Astrocyte of the spinal cord (primary cell): ENCODE results near the gene TMEM181.

Experiments
- DNase-seq: peaks from one replicate; pipeline ENCODE4 v3.0.0; 2011; ENCODE audit warnings: low read depth, low spot score
- H3K4me3 ChIP-seq: 2 replicates; pipeline ENCODE4 v1.5.1; 2011; ENCODE audit warnings: low read depth, mild to moderate bottlenecking, low read length, moderate library complexity
- CTCF ChIP-seq: IDR thresholded peaks from 2 replicates; pipeline ENCODE4 v1.5.1; 2012; ENCODE audit warnings: low read depth, mild to moderate bottlenecking, low read length, inconsistent platforms
- in situ Hi-C: cut with HindIII; loops from 2 replicates; pipeline ENCODE4 v1.10.0; 2017; ENCODE audit warnings: low sequenced_read_pairs

TMEM181 gene

GRCh38 chr6:158536891-158537798 lies 22.7 kb upstream of the TMEM181 start:
- DNase-seq, result no peak
- peak overlapping the region; percentile 46 for H3K4me3 ChIP-seq
- in situ Hi-C loops, result no loop called here
- no peak for TF ChIP-seq CTCF

GRCh38 chr6:158538741-158539140 lies 21.1 kb upstream of the TMEM181 start:
- no peak overlapping the region for H3K4me3 ChIP-seq
- in situ Hi-C loops, result no loop called here
- DNase-seq, result no peak
- TF ChIP-seq CTCF, result no peak

DNA sequence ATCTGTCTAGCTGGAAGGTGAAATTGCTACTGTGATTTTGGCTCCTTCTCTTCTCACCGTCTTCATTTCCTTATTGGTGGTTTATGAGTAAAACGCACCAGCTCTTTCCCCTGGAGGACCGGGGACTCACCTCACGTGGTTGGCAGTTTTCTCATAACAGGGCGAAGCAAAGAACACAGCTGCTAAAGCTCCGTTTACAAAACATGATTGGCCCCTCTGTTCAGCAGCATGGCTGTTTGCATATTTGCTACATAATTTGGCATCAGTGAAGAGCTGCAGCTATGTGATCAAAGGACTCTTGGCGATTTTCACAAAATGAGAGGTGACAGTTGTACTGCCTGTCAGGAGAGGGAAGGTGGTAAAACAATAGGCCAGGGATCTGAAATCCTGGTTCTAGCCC lies 20.5 kb upstream of the TMEM181 start:
- H3K4me3 ChIP-seq, result no peak overlapping the region
- no peak for TF ChIP-seq CTCF
- DNase-seq, result no peak
- in situ Hi-C loops, result no loop called here

DNA sequence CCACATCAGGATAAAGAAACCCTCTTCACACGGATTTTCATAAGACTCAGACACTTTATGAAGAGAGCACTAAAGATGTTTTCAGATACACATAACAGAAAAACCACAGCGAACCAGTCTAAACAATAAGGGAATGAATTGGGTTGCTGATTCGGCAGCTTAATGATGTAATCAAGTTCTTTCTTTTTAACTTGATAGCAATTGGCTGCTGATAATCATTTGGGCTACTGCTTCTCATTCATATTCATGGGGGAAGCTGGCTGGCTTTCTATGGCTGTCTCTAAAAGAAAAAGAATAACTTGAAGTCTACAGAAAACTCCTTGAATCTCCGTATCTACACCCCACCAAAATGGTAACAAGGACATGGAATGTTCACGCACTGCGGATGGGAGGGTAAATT lies 20.0 kb upstream of the TMEM181 start:
- no peak for DNase-seq
- in situ Hi-C loops, result no loop called here
- TF ChIP-seq CTCF, result no peak
- no peak overlapping the region for H3K4me3 ChIP-seq

DNA sequence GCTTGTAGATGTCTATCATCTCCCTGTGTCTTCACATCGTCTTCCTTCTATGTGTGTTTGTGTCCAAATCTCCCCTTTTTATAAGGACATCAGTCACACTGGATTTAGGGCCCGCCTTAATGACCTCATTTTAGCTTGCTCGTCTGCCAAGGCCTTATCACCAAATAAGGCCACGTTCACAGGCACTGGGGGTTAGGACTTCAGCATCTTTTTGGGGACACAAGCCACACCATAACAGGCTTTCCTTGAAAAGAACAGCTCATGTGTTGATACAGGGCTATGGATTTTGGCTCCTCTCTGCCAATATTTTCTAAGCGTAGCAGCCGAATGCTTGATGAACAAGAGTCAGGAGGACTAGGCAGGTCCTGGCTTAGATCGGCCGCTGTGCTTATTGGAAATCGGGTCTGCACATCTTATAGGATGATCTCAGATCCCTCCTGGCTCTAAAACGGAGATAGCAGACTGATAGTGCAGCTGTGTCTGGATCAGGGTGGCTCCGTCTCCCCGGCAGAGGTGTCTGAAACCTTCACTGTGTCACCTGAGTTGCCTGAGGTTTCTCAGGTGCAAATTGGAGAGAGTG lies 16.2 kb upstream of the TMEM181 start:
- no peak overlapping the region for H3K4me3 ChIP-seq
- no peak for TF ChIP-seq CTCF
- DNase-seq, result no peak
- in situ Hi-C loops, result no loop called here

- no peak for DNase-seq
- in situ Hi-C loops, result no loop called here
- H3K4me3 ChIP-seq, result no peak overlapping the region
- TF ChIP-seq CTCF, result no peak
These were observed 15.5 kb upstream of the TMEM181 start for GRCh38 chr6:158544428-158544827.
